OCI-LY1 (cell line): ENCODE results near the gene RER1.

Experiments used
- H2AFZ ChIP-seq: fragments of 200-600 bp; sonication (generic), shearing (Covaris generic); 2 replicates; pipeline ENCODE4 v1.6.0; 2014; ENCODE audit warnings: antibody characterized with exemption, mild to moderate bottlenecking, low read length
- H3F3A ChIP-seq: fragments of 200-600 bp; sonication (generic), shearing (Covaris generic); 2 replicates; pipeline ENCODE4 v1.6.0; 2014; ENCODE audit warnings: mild to moderate bottlenecking, antibody characterized with exemption, low read length, moderate library complexity; ENCODE audit not compliant: insufficient read depth
- H3K27ac ChIP-seq: fragments of 200-600 bp; sonication (generic); 2 replicates; pipeline ENCODE4 v1.5.1; 2014; ENCODE audit warnings: low read length, mixed run types, mild to moderate bottlenecking, low read depth; ENCODE audit not compliant: poor library complexity, severe bottlenecking
- H3K27me3 ChIP-seq: fragments of 200-600 bp; sonication (generic); 2 replicates; pipeline ENCODE4 v1.6.0; 2014; ENCODE audit warnings: antibody characterized with exemption, mild to moderate bottlenecking, low read length, moderate library complexity; ENCODE audit not compliant: insufficient read depth
- H3K36me3 ChIP-seq: fragments of 200-600 bp; sonication (generic); 2 replicates; pipeline ENCODE4 v1.6.1; 2014; ENCODE audit warnings: mild to moderate bottlenecking, antibody characterized with exemption, low read length, moderate library complexity, mixed read lengths; ENCODE audit not compliant: insufficient read depth
- H3K4me1 ChIP-seq: fragments of 200-600 bp; sonication (generic); 2 replicates; pipeline ENCODE4 v1.5.1; 2014; ENCODE audit warnings: mild to moderate bottlenecking, low read length, moderate library complexity; ENCODE audit not compliant: insufficient read depth, severe bottlenecking
- H3K4me2 ChIP-seq: fragments of 200-600 bp; sonication (generic), shearing (Covaris generic); 2 replicates; pipeline ENCODE4 v1.6.1; 2014; ENCODE audit warnings: low read length
- H3K4me3 ChIP-seq: fragments of 200-600 bp; sonication (generic); 2 replicates; pipeline ENCODE4 v1.5.1; 2014; ENCODE audit warnings: low read length, low read depth, mild to moderate bottlenecking, mixed read lengths; ENCODE audit not compliant: poor library complexity, severe bottlenecking
- H3K79me2 ChIP-seq: fragments of 200-600 bp; shearing (Covaris generic); 2 replicates; pipeline ENCODE4 v1.6.1; 2016; ENCODE audit warnings: mixed run types, low read length, mixed read lengths; ENCODE audit not compliant: insufficient read depth
- H3K9ac ChIP-seq: fragments of 200-600 bp; sonication (generic), shearing (Covaris generic); 2 replicates; pipeline ENCODE4 v1.6.1; 2014; ENCODE audit warnings: mild to moderate bottlenecking, low read length, mixed read lengths
- H3K9me2 ChIP-seq: fragments of 200-600 bp; sonication (generic), shearing (Covaris generic); 2 replicates; pipeline ENCODE4 v1.6.1; 2014; ENCODE audit warnings: low read depth, mild to moderate bottlenecking, low read length, mixed read lengths
- H3K9me3 ChIP-seq: fragments of 200-600 bp; shearing (Covaris generic); 2 replicates; pipeline ENCODE4 v1.6.1; 2014; ENCODE audit warnings: low read length, mixed read lengths
- H4K20me1 ChIP-seq: fragments of 200-600 bp; sonication (generic), shearing (Covaris generic); 2 replicates; pipeline ENCODE4 v1.6.0; 2016; ENCODE audit warnings: mild to moderate bottlenecking, low read length; ENCODE audit not compliant: insufficient read depth
- EZH2 ChIP-seq: fragments of 200-600 bp; sonication (generic), shearing (Covaris generic); IDR thresholded peaks from 2 replicates; pipeline ENCODE4 v1.8.0; 2017; ENCODE audit warnings: borderline replicate concordance, mixed run types, mild to moderate bottlenecking, antibody characterized with exemption, low read length, moderate library complexity, mixed read lengths
- TF ChIP-seq, protein P1 (sequence below): fragments of 200-600 bp; sonication (generic), shearing (Covaris generic); IDR thresholded peaks from 2 replicates; pipeline ENCODE4 v1.5.1; 2017; ENCODE audit warnings: mild to moderate bottlenecking, antibody characterized with exemption, low read length, moderate library complexity, mixed read lengths

The RER1 gene

GRCh38 chr1:2432441-2432844, 40.8 kb downstream of the RER1 start:
- TF ChIP-seq, protein P1, sequence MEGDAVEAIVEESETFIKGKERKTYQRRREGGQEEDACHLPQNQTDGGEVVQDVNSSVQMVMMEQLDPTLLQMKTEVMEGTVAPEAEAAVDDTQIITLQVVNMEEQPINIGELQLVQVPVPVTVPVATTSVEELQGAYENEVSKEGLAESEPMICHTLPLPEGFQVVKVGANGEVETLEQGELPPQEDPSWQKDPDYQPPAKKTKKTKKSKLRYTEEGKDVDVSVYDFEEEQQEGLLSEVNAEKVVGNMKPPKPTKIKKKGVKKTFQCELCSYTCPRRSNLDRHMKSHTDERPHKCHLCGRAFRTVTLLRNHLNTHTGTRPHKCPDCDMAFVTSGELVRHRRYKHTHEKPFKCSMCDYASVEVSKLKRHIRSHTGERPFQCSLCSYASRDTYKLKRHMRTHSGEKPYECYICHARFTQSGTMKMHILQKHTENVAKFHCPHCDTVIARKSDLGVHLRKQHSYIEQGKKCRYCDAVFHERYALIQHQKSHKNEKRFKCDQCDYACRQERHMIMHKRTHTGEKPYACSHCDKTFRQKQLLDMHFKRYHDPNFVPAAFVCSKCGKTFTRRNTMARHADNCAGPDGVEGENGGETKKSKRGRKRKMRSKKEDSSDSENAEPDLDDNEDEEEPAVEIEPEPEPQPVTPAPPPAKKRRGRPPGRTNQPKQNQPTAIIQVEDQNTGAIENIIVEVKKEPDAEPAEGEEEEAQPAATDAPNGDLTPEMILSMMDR, result no peak
- TF ChIP-seq EZH2, result no peak
- Histone ChIP-seq H3K9ac (no peak overlapping the region), H3K4me3 (no peak overlapping the region), H3K27me3 (peaks cover 14% of the 10 kb centered on the region; the same call in 1 of the 2 replicates), H3F3A (no peaks in the 10 kb centered on the region), H3K36me3 (no peaks in the 10 kb centered on the region; the same call in 1 of the 2 replicates), H3K4me2 (no peak overlapping the region), H3K27ac (no peak overlapping the region), H3K79me2 (no peaks in the 10 kb centered on the region), H2AFZ (no peak overlapping the region), H3K4me1 (no peaks in the 10 kb centered on the region), H3K9me3 (peaks cover 5% of the 10 kb centered on the region; the same call in 1 of the 2 replicates), H3K9me2 (no peaks in the 10 kb centered on the region), H4K20me1 (no peaks in the 10 kb centered on the region)

DNA sequence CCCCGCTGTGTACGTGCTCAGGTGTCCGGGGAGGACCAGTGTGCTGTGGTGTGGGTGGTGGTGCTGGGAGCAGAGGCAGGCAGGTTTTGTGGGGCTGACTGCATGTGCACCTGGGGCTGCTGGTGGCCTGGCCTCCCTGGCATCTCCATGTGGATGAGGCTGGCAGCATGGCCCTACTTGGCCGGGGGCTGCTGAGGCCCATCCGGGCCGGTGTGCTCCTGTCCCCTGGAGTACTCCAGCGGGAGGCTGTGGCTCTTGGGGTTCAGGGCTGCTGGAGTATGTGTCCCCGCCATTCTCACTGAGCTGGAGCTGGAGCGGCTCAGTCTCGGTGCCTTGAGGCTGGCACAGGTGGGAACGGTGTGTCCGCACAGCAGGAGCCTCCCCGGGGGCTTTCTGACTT, 41.6 kb downstream of the RER1 start:
- no peak overlapping the region for H2AFZ ChIP-seq
- no peak overlapping the region for H3K4me3 ChIP-seq
- H3K4me2 ChIP-seq, result no peak overlapping the region
- no peak overlapping the region for H3K27ac ChIP-seq
- no peaks in the 10 kb centered on the region for H4K20me1 ChIP-seq
- H3K27me3 ChIP-seq, result peaks cover 14% of the 10 kb centered on the region; the same call in 1 of the 2 replicates
- no peaks in the 10 kb centered on the region for H3K9me2 ChIP-seq
- H3K9ac ChIP-seq, result no peak overlapping the region
- H3K79me2 ChIP-seq, result no peaks in the 10 kb centered on the region
- peaks cover 5% of the 10 kb centered on the region; the same call in 1 of the 2 replicates for H3K9me3 ChIP-seq
- no peaks in the 10 kb centered on the region for H3K4me1 ChIP-seq
- no peaks in the 10 kb centered on the region for H3F3A ChIP-seq
- TF ChIP-seq EZH2, result no peak
- TF ChIP-seq, protein P1, result no peak
- H3K36me3 ChIP-seq, result no peaks in the 10 kb centered on the region; the same call in 1 of the 2 replicates

- Histone ChIP-seq H3K4me3 (no peak overlapping the region), H3K36me3 (no peaks in the 10 kb centered on the region; the same call in 1 of the 2 replicates), H3K4me1 (no peaks in the 10 kb centered on the region), H4K20me1 (no peaks in the 10 kb centered on the region), H3F3A (no peaks in the 10 kb centered on the region), H3K4me2 (no peak overlapping the region), H2AFZ (no peak overlapping the region), H3K79me2 (no peaks in the 10 kb centered on the region), H3K27me3 (peaks cover 14% of the 10 kb centered on the region; the same call in 1 of the 2 replicates), H3K9me3 (peaks cover 5% of the 10 kb centered on the region; the same call in 1 of the 2 replicates), H3K9me2 (no peaks in the 10 kb centered on the region), H3K27ac (no peak overlapping the region), H3K9ac (no peak overlapping the region)
- TF ChIP-seq, protein P1, result no peak
- TF ChIP-seq EZH2, result no peak
These were observed 42.5 kb downstream of the RER1 start for GRCh38 chr1:2433936-2434655.
